Hepatocyte (in vitro differentiated cells): ENCODE results near the gene DAPK2.

Experiments used
- CTCF ChIP-seq: fragments of 200-600 bp; sonication (generic); IDR thresholded peaks from 2 replicates; pipeline ENCODE4 v1.5.1; 2016; ENCODE audit warnings: antibody characterized with exemption, mild to moderate bottlenecking; ENCODE audit not compliant: poor library complexity
- EZH2 ChIP-seq: fragments of 200-600 bp; sonication (generic); IDR thresholded peaks from 2 replicates; pipeline ENCODE4 v1.6.1; 2016; ENCODE audit warnings: antibody characterized with exemption, mild to moderate bottlenecking, borderline replicate concordance

DNA sequence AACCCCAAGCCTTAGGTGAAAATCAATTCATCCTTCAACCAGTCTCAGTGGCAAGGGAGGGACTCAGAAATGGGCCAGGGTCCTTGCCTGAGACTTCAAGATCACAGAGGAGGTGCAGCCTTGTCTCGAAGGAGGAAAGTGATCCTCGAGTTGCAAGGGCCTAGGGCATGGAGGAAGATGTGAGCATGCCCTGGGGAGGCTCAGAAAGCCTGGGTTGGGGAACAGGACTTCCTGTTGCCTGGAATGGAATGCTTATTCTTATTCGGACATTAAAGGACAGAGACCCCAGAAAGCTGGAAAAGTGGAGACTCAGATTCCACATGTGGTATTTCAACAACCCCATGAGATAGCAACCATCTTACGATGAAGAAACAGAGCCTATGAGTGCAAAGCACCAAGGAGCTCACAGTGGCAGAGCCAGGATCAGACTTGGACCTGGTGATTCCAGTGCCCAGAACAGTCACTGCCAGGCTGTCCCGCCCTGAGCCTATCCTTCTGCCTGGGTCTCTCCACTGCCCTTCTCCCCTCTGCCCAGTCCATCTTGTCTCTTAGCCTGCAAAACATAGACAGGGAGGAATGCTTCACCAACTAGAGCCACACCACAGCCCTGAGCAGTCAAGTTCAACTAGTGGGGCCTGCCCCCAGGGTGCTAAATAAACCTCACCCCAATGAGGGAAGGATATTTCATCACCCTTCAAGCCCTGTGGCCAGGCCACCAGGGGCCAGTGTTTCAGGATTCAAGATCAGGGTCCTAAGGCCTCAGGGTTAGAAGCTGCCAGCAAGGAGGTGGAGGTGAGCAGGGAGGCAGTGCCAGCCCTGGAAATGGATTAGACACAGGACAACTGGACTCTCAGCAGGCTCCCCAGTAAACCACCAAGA lies 21.9 kb downstream of the DAPK2 start:
- TF ChIP-seq CTCF (no peak), EZH2 (no peak)
